Measurements from ENCODE around the gene STYXL1. TPM values are rescaled to one million over a fixed set of nuclear protein-coding genes. Genes with fewer than 3 reads are reported as not detected.

The STYXL1 gene
- total RNA-seq, 1 donor, result 10.8 TPM

GRCh38 chr7:75969704-75970498, 77.9 kb downstream of the STYXL1 start:
- Histone ChIP-seq H3K4me1 (ENCODE audit: insufficient read depth, low read length) (peaks cover 24% of the 10 kb centered on the region), H3K9me3 (ENCODE audit: low read depth, low read length) (no peaks in the 10 kb centered on the region), H3K4me3 (ENCODE audit: low read length) (no peak overlapping the region), H3K27me3 (ENCODE audit: insufficient read depth, low read length) (no peaks in the 10 kb centered on the region)

- Histone ChIP-seq H3K27me3 (ENCODE audit: insufficient read depth, low read length) (no peaks in the 10 kb centered on the region), H3K9me3 (ENCODE audit: low read depth, low read length) (no peaks in the 10 kb centered on the region), H3K4me3 (ENCODE audit: low read length) (no peak overlapping the region), H3K4me1 (ENCODE audit: insufficient read depth, low read length) (peaks cover 24% of the 10 kb centered on the region)
Measured at GRCh38 chr7:75969182-75969581, 78.6 kb downstream of the STYXL1 start.

- Histone ChIP-seq H3K27me3 (ENCODE audit: insufficient read depth, low read length) (no peaks in the 10 kb centered on the region), H3K4me1 (ENCODE audit: insufficient read depth, low read length) (peaks cover 24% of the 10 kb centered on the region), H3K9me3 (ENCODE audit: low read depth, low read length) (no peaks in the 10 kb centered on the region), H3K4me3 (ENCODE audit: low read length) (no peak overlapping the region)
Measured at GRCh38 chr7:75968561-75969001, 79.2 kb downstream of the STYXL1 start.

GRCh38 chr7:75968012-75968411, 79.8 kb downstream of the STYXL1 start:
- Histone ChIP-seq H3K9me3 (ENCODE audit: low read depth, low read length) (no peaks in the 10 kb centered on the region), H3K4me3 (ENCODE audit: low read length) (no peak overlapping the region), H3K4me1 (ENCODE audit: insufficient read depth, low read length) (peaks cover 24% of the 10 kb centered on the region), H3K27me3 (ENCODE audit: insufficient read depth, low read length) (no peaks in the 10 kb centered on the region)

GRCh38 chr7:75967487-75967997, 80.3 kb downstream of the STYXL1 start:
- H3K9me3 ChIP-seq (ENCODE audit: low read depth, low read length), result no peaks in the 10 kb centered on the region
- peaks cover 24% of the 10 kb centered on the region for H3K4me1 ChIP-seq (ENCODE audit: insufficient read depth, low read length)
- no peak overlapping the region for H3K4me3 ChIP-seq (ENCODE audit: low read length)
- H3K27me3 ChIP-seq (ENCODE audit: insufficient read depth, low read length), result no peaks in the 10 kb centered on the region

GRCh38 chr7:75967055-75967454, 80.7 kb downstream of the STYXL1 start:
- H3K4me1 ChIP-seq (ENCODE audit: insufficient read depth, low read length), result peaks cover 19% of the 10 kb centered on the region
- no peaks in the 10 kb centered on the region for H3K9me3 ChIP-seq (ENCODE audit: low read depth, low read length)
- no peak overlapping the region for H3K4me3 ChIP-seq (ENCODE audit: low read length)
- H3K27me3 ChIP-seq (ENCODE audit: insufficient read depth, low read length), result no peaks in the 10 kb centered on the region

- Histone ChIP-seq H3K4me1 (ENCODE audit: insufficient read depth, low read length) (peaks cover 13% of the 10 kb centered on the region), H3K4me3 (ENCODE audit: low read length) (no peak overlapping the region), H3K27me3 (ENCODE audit: insufficient read depth, low read length) (no peaks in the 10 kb centered on the region), H3K9me3 (ENCODE audit: low read depth, low read length) (no peaks in the 10 kb centered on the region)
Measured at GRCh38 chr7:75966190-75966961, 81.4 kb downstream of the STYXL1 start.

- H3K4me3 ChIP-seq (ENCODE audit: low read length), result no peak overlapping the region
- no peaks in the 10 kb centered on the region for H3K9me3 ChIP-seq (ENCODE audit: low read depth, low read length)
- no peaks in the 10 kb centered on the region for H3K27me3 ChIP-seq (ENCODE audit: insufficient read depth, low read length)
- H3K4me1 ChIP-seq (ENCODE audit: insufficient read depth, low read length), result peaks cover 11% of the 10 kb centered on the region
Measured at GRCh38 chr7:75965617-75966016, 82.2 kb downstream of the STYXL1 start.

GRCh38 chr7:75963381-75963995, 84.3 kb downstream of the STYXL1 start:
- H3K9me3 ChIP-seq (ENCODE audit: low read depth, low read length), result no peaks in the 10 kb centered on the region
- H3K4me1 ChIP-seq (ENCODE audit: insufficient read depth, low read length), result peaks cover 11% of the 10 kb centered on the region
- no peaks in the 10 kb centered on the region for H3K27me3 ChIP-seq (ENCODE audit: insufficient read depth, low read length)
- no peak overlapping the region for H3K4me3 ChIP-seq (ENCODE audit: low read length)

GRCh38 chr7:75962607-75963380, 85.0 kb downstream of the STYXL1 start:
- Histone ChIP-seq H3K9me3 (ENCODE audit: low read depth, low read length) (no peaks in the 10 kb centered on the region), H3K4me1 (ENCODE audit: insufficient read depth, low read length) (peaks cover 9% of the 10 kb centered on the region), H3K4me3 (ENCODE audit: low read length) (no peak overlapping the region), H3K27me3 (ENCODE audit: insufficient read depth, low read length) (no peaks in the 10 kb centered on the region)

- no peaks in the 10 kb centered on the region for H3K9me3 ChIP-seq (ENCODE audit: low read depth, low read length)
- no peak overlapping the region for H3K4me3 ChIP-seq (ENCODE audit: low read length)
- no peaks in the 10 kb centered on the region for H3K27me3 ChIP-seq (ENCODE audit: insufficient read depth, low read length)
- H3K4me1 ChIP-seq (ENCODE audit: insufficient read depth, low read length), result no peaks in the 10 kb centered on the region
Measured at GRCh38 chr7:75961218-75961617, 86.6 kb downstream of the STYXL1 start.

- Histone ChIP-seq H3K4me1 (ENCODE audit: insufficient read depth, low read length) (no peaks in the 10 kb centered on the region), H3K4me3 (ENCODE audit: low read length) (no peak overlapping the region), H3K27me3 (ENCODE audit: insufficient read depth, low read length) (no peaks in the 10 kb centered on the region), H3K9me3 (ENCODE audit: low read depth, low read length) (no peaks in the 10 kb centered on the region)
Measured at GRCh38 chr7:75960372-75960771, 87.4 kb downstream of the STYXL1 start.

- Histone ChIP-seq H3K9me3 (ENCODE audit: low read depth, low read length) (no peaks in the 10 kb centered on the region), H3K27me3 (ENCODE audit: insufficient read depth, low read length) (no peaks in the 10 kb centered on the region), H3K4me3 (ENCODE audit: low read length) (no peak overlapping the region), H3K4me1 (ENCODE audit: insufficient read depth, low read length) (peaks cover 6% of the 10 kb centered on the region)
Measured at GRCh38 chr7:75958802-75959543, 88.8 kb downstream of the STYXL1 start.

Data from mononuclear cell (primary cell).